SK-N-MC (cell line): ENCODE data around the gene ST7L.

Source experiments
- EZH2 ChIP-seq: fragments of 200-600 bp; sonication (generic); IDR thresholded peaks from one replicate; pipeline ENCODE4 v1.6.1; 2017; ENCODE audit warnings: antibody characterized with exemption
- FOXP2 ChIP-seq: optimal IDR thresholded peaks from 2 replicates; pipeline ENCODE3; 2011; ENCODE audit warnings: mild to moderate bottlenecking, moderate library complexity; ENCODE audit not compliant: insufficient read depth; ENCODE audit errors: extremely low read length, control extremely low read depth
- POLR2AphosphoS5 ChIP-seq: IDR thresholded peaks from 2 replicates; pipeline ENCODE4 v1.6.1; 2012; ENCODE audit warnings: mild to moderate bottlenecking, low read depth, low read length, borderline replicate concordance

GRCh38 chr1:112506306-112506705 lies 112.6 kb downstream of the ST7L start:
- TF ChIP-seq EZH2 (no peak), POLR2AphosphoS5 (no peak), FOXP2 (no peak)
